Heart right ventricle (tissue), 16 donors: ENCODE data around the gene MINK1. TPM values are rescaled to one million over a fixed set of nuclear protein-coding genes. Genes with fewer than 3 reads are reported as not detected.
A peak's percentile ranks its signal among the peaks of the same experiment; 100 is the strongest.

Experiments
- ATAC-seq, 8 donors: fragments of 200-7000 bp; cut with Tn5 transposase; one replicate each; pipeline ENCODE4 v1.9.1; 2020; ENCODE audit warnings: mild to moderate bottlenecking in 8 of 8, moderate library complexity in 8 of 8, moderate number of reproducible peaks in 1 of 8
- DNase-seq, 2 donors: peaks; one replicate each; pipeline ENCODE4 v3.0.0-alpha.2; 2020
- H3K27ac ChIP-seq, 10 donors: fragments of 200-600 bp; sonication (generic) in 2 of 10; one replicate each; pipeline versions ENCODE4 v1.5.0 to v1.8.0; 2020 to 2022; ENCODE audit warnings: mild to moderate bottlenecking in 3 of 10
- H3K27me3 ChIP-seq, 7 donors: fragments of 200-600 bp; one replicate each; pipeline ENCODE4 v1.8.0; 2021 to 2022; ENCODE audit warnings: mild to moderate bottlenecking in 2 of 7
- H3K36me3 ChIP-seq, 9 donors: fragments of 200-600 bp; sonication (generic) in 1 of 9; one replicate each; pipeline versions ENCODE4 v1.5.0 to v1.8.0; 2020 to 2022; ENCODE audit warnings: mild to moderate bottlenecking in 2 of 9
- H3K4me1 ChIP-seq, 9 donors: fragments of 200-600 bp; sonication (generic) in 1 of 9; one replicate each; pipeline versions ENCODE4 v1.5.0 to v1.8.0; 2020 to 2022; ENCODE audit warnings: mild to moderate bottlenecking in 4 of 9
- H3K4me3 ChIP-seq, 10 donors: fragments of 200-600 bp; sonication (generic) in 2 of 10; one replicate each; pipeline versions ENCODE4 v1.5.0 to v1.8.0; 2020 to 2022; ENCODE audit warnings: mild to moderate bottlenecking in 7 of 10, moderate library complexity in 2 of 10
- H3K9me3 ChIP-seq, 11 donors: fragments of 200-600 bp in 10 of 11; sonication (generic) in 2 of 11; one replicate each; pipeline versions ENCODE4 v1.5.0 to v1.8.0; 2013 to 2022; ENCODE audit warnings: mild to moderate bottlenecking in 2 of 11, control low read depth in 1 of 11, moderate library complexity in 1 of 11
- WGBS, 2 donors: extraction: QIAGEN DNeasy Blood & Tissue Kit; methylation state at CpG; one replicate each; pipeline ENCODE4 v1.1.7; 2013; ENCODE audit warnings: inconsistent platforms in 1 of 2; 5-methylcytosine and 5-hydroxymethylcytosine counted together
- intact Hi-C, 10 donors: fragments of 100-400 bp; cut with DNase I; formaldehyde crosslinking; loops; one replicate each; pipeline versions ENCODE4 v1.11.1 to v1.14.2; 2022
- polyA plus RNA-seq, 2 donors: library from polyadenylated mRNA; stranded (reverse); fragments of 200-250 nt; gene quantifications; one replicate each; pipeline ENCODE4 v1.2.3, GENCODE V29; 2013
- total RNA-seq, 10 donors: library from RNA; stranded (reverse); fragmentation: NEBNext Ultra II Directional in 3 of 10; extraction: Animal tissue kit (Norgen Biotek cat#: 25700) in 3 of 10; gene quantifications; one replicate each; pipeline versions ENCODE4 v1.2.1 to v1.2.4, GENCODE V29; 2021 to 2023
- TF ChIP-seq, protein P1 (sequence below), 9 donors: fragments of 200-600 bp; sonication (generic) in 2 of 9; IDR thresholded peaks; one replicate each; pipeline versions ENCODE4 v1.5.0 to v1.8.0; 2021 to 2022; ENCODE audit warnings: antibody characterized with exemption in 9 of 9, mild to moderate bottlenecking in 5 of 9, moderate library complexity in 1 of 9
- donor health status: Arrhythmogenic right ventricular cardiomyopathy.
- donor health status: ischemic (EF 13 %, LVEDD 7.1; RV severe dilation, severe dysfunction).
- donor health status: healthy with polysubstance abuse.
- donor health status: DM: no; HTN: yes; CAD: no.
- donor health status: DM: no; HTN: no; CAD: no.
- donor health status: ischemic (EF 25% LVEDD 6.9; RV normal size, moderate dysfunction).
- donor health status: ischemic (EF 25% LVEDD 5.7; RV mildly dilated, moderate dysfunction).
- donor health status: healthy.
- donor health status: DM: yes; HTN: yes; CAD: no.
- donor health status: Ischemic cardiomyopathy.
- donor health status: ischemic (EF 35%, LVEDD 5.7; RV mildly dilated, moderate dysfunction).
- donor health status: nonischemic (EF 11% LVEDD 7.7; RV severe dilation, severe dysfunction).
- donor health status: DM: yes; HTN: yes; CAD: no.
- donor health status: PGD.
- donor health status: ischemic (EF 29% LVEDD 5.4; RV normal size, mild dysfunction).
- donor health status: nonischemic (EF 23%, LVEDD 6.1; RV moderate dilation, normal function).

Gene MINK1
- total and polyA plus RNA-seq, 12 donors: 17.3 to 54.1 (median 33.5) TPM

DNA sequence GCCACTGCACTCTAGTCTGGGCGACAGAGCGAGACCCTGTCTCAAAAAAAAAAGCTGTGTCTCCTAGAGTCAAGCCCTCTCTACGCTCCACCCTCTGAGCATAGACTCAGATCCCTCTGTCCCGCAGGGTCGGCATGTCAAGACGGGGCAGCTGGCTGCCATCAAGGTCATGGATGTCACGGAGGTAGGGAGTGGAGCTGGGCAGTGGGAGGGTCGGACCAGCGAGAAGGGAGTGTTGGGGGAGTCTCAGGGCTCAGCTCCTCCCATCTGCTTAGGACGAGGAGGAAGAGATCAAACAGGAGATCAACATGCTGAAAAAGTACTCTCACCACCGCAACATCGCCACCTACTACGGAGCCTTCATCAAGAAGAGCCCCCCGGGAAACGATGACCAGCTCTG, 47.7 kb downstream of the MINK1 start:
- no peak for DNase-seq
- no peaks in the 10 kb centered on the region for H3K27me3 ChIP-seq
- TF ChIP-seq, protein P1, sequence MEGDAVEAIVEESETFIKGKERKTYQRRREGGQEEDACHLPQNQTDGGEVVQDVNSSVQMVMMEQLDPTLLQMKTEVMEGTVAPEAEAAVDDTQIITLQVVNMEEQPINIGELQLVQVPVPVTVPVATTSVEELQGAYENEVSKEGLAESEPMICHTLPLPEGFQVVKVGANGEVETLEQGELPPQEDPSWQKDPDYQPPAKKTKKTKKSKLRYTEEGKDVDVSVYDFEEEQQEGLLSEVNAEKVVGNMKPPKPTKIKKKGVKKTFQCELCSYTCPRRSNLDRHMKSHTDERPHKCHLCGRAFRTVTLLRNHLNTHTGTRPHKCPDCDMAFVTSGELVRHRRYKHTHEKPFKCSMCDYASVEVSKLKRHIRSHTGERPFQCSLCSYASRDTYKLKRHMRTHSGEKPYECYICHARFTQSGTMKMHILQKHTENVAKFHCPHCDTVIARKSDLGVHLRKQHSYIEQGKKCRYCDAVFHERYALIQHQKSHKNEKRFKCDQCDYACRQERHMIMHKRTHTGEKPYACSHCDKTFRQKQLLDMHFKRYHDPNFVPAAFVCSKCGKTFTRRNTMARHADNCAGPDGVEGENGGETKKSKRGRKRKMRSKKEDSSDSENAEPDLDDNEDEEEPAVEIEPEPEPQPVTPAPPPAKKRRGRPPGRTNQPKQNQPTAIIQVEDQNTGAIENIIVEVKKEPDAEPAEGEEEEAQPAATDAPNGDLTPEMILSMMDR (IDR thresholded peaks at IDR 0.05): no peak
- H3K4me1 ChIP-seq: peaks cover 0 to 28% (median 0%) of the 10 kb centered on the region in 9 donors
- no peak overlapping the region for H3K4me3 ChIP-seq
- intact Hi-C loops: loop anchor here in 7 of 10 donors (5.0 to 10.0 kb wide), 4 partner anchors 34 to 146 kb away; partner anchors contain the start of genes MINK1 (in 3 of the 7), CXCL16 (in 2 of the 7), MED11 (in 2 of the 7) and ZMYND15 (in 2 of the 7)
- ATAC-seq: no peak
- peaks cover 0 to 76% (median 17%) of the 10 kb centered on the region in 9 donors for H3K36me3 ChIP-seq
- WGBS, 2 donors: 85 to 86% methylated on average over 15 of the region's 15 CpGs
- H3K9me3 ChIP-seq: no peaks in the 10 kb centered on the region
- H3K27ac ChIP-seq: no peak overlapping the region

DNA sequence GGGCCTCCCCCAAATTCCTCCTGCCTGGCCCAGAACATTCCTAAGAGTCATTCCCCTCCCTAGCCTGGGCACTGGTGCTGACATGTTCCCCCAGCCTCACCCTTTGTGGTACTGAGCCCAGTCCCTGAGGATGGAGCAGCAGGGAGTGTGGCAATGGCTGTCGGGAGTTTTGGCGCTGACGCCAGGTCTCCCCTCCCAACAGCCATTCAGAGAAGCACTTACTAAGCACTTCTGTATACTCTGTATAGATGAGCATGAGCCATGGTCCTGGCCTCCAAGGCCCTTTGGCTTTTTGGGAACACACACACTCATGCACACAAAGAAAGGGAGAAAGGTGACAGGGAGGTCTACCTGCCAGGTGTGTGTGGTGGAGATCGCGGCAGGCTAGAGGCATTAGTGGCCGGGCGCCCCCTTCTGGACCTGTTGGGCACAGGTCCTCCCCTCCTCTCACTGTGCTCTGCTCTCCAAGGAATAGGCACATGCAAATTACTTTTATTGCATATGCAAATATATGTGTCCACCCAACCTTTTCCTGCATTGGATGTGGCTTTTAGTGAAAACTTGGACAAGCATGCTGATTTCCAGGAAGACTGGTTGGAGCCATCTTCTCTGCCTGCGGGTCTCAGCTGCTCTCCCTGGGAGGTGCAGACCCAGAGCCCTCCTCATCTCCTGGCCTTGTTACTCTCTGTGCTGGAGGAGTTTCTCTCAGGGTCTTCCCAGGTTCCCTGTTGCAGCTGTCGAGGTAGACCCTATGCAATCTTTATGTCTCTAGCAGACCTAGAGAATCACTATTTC, 48.8 kb downstream of the MINK1 start:
- ATAC-seq (peak; percentile 58 to 82 (median 74)), DNase-seq (peak; percentile 51 to 57)
- no peak overlapping the region for H3K4me3 ChIP-seq
- H3K9me3 ChIP-seq: no peaks in the 10 kb centered on the region
- H3K27ac ChIP-seq: no peak overlapping the region
- H3K27me3 ChIP-seq: no peaks in the 10 kb centered on the region
- intact Hi-C loops: loop anchor here in 7 of 10 donors (5.0 to 10.0 kb wide), 4 partner anchors 35 to 147 kb away; partner anchors contain the start of genes MINK1 (in 3 of the 7), CXCL16 (in 2 of the 7), MED11 (in 2 of the 7) and ZMYND15 (in 2 of the 7)
- H3K36me3 ChIP-seq: peaks cover 0 to 87% (median 27%) of the 10 kb centered on the region in 9 donors
- 39 to 40% methylated on average over 9 of the region's 9 CpGs for WGBS, 2 donors
- peaks cover 0 to 19% (median 0%) of the 10 kb centered on the region in 9 donors for H3K4me1 ChIP-seq
- TF ChIP-seq, protein P1 (IDR thresholded peaks at IDR 0.05): peak; percentile 54 to 94 (median 82)

DNA sequence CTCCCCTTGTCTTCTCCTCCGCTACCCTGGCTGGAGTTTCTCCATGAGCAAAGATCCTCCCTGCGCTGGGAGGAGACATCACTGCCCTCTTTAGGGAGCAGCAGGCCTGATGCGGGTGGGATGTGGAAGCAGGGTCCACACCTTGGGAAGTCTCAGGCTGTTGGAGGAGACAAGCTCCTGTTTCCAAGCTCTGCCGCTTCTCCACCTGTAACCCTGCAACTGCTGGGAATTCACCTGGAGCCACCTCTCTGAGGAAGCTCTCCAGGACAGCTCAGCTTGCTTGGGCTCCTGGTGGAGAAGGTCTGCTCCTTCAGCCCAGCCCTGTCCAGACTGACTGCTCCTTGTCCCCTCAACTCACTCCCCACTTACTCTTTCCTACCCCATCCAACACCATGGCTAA, 51.3 kb downstream of the MINK1 start:
- intact Hi-C loops: loop anchor here in 7 of 10 donors (5.0 to 10.0 kb wide), 4 partner anchors 37 to 150 kb away; partner anchors contain the start of genes MINK1 (in 3 of the 7), CXCL16 (in 2 of the 7), MED11 (in 2 of the 7) and ZMYND15 (in 2 of the 7)
- Histone ChIP-seq H3K4me3 (no peak overlapping the region), H3K9me3 (no peaks in the 10 kb centered on the region), H3K27me3 (no peaks in the 10 kb centered on the region), H3K36me3 (peaks cover 0 to 90% (median 35%) of the 10 kb centered on the region in 9 donors), H3K4me1 (peaks cover 0 to 9% (median 0%) of the 10 kb centered on the region in 9 donors), H3K27ac (no peak overlapping the region)
- DNase-seq: no peak
- ATAC-seq: no peak
- 96 to 97% methylated on average over 4 of the region's 4 CpGs for WGBS, 2 donors
- TF ChIP-seq, protein P1 (IDR thresholded peaks at IDR 0.05): no peak

DNA sequence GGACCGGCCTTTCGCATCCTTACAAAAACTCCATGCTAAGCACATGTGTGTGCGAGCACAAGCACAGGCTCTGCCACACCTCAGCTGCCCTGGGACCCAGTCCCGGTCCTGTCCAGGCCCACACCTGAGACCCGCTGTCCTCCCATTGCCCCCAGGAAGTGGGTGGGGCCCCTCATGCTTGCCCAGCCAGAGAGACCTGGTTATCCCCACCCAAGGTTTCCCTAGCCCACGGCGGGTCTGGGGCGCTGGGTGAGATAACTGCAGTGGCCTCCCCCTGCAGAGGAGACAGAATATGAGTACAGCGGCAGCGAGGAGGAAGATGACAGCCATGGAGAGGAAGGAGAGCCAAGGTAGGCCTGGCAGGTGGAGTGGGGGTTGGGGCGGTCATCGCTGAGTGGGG, 53.7 kb downstream of the MINK1 start:
- ATAC-seq: no peak
- H3K4me1 ChIP-seq: peaks cover 0 to 6% (median 0%) of the 10 kb centered on the region in 9 donors
- peaks cover 6 to 94% (median 52%) of the 10 kb centered on the region in 9 donors for H3K36me3 ChIP-seq
- no peak overlapping the region for H3K27ac ChIP-seq
- TF ChIP-seq, protein P1 (IDR thresholded peaks at IDR 0.05): no peak
- intact Hi-C loops: loop anchor here in 8 of 10 donors (2.0 to 10.0 kb wide), 8 partner anchors 52 to 325 kb away; partner anchors contain the start of genes MED11 (in 6 of the 8), CXCL16 (in 4 of the 8), ZMYND15 (in 4 of the 8) and GLTPD2 (in 3 of the 8)
- no peak overlapping the region for H3K4me3 ChIP-seq
- 92 to 95% methylated on average over 12 of the region's 12 CpGs for WGBS, 2 donors
- H3K9me3 ChIP-seq: no peaks in the 10 kb centered on the region
- DNase-seq: no peak
- no peaks in the 10 kb centered on the region for H3K27me3 ChIP-seq
